ENCODE results near the gene PRPH. TPM values are rescaled to one million over a fixed set of nuclear protein-coding genes. Genes with fewer than 3 reads are reported as not detected.

PRPH gene
- total and polyA plus RNA-seq, 2 of the 4 experiments (the other 2 are of a cell fraction) = not detected

- no peak overlapping the region for H2AFZ ChIP-seq (replicated peaks; ENCODE audit: low read length, poor library complexity)
- CTCF ChIA-PET = no interaction called here
These were observed 6.8 kb downstream of the PRPH start for GRCh38 chr12:49301760-49302159.

More at GRCh38 chr12:49301760-49302159, 6.8 kb downstream of the PRPH start:
- Histone ChIP-seq H2BK120ac (ENCODE audit: low read depth, low read length) (no peak overlapping the region), H2BK5ac (ENCODE audit: low read depth, low read length, poor library complexity, severe bottlenecking) (no peak overlapping the region), H3K4me1 (ENCODE audit: control insufficient read depth, insufficient read depth, low read length) (peaks cover 5% of the 10 kb centered on the region), H3K56ac (ENCODE audit: extremely low read depth, insufficient read depth, low read length) (no peak overlapping the region), H3K79me1 (ENCODE audit: low read depth in 1 of 2, low read length in 2 of 2) (no peaks in the 10 kb centered on the region), H4K91ac (ENCODE audit: insufficient read depth, low read depth, low read length) (no peak overlapping the region), H2BK20ac (ENCODE audit: low read depth, low read length) (no peak overlapping the region), H3K4me2 (ENCODE audit: low read depth, low read length) (no peak overlapping the region), H3K18ac (ENCODE audit: low read depth, low read length) (no peak overlapping the region), H4K5ac (ENCODE audit: low read depth, low read length) (no peak overlapping the region), H2AK9ac (replicated peaks; ENCODE audit: low read depth, low read length, poor library complexity) (no peak overlapping the region), H3K14ac (replicated peaks; ENCODE audit: low read depth, low read length) (no peak overlapping the region), H4K20me1 (ENCODE audit: insufficient read depth, low read length) (no peaks in the 10 kb centered on the region), H3K9me1 (ENCODE audit: insufficient read depth, low read length) (0 out of 2 replicates have a peak, but pooled peaks cover 4% of the 10 kb centered on the region), H3K23ac (ENCODE audit: low read depth, low read length) (no peak overlapping the region), H3K27me3 (ENCODE audit: control insufficient read depth, insufficient read depth, low read length) (peaks cover 39% of the 10 kb centered on the region), H3K9ac (ENCODE audit: low read depth, low read length) (no peak overlapping the region), H3K9me3 (ENCODE audit: control insufficient read depth, insufficient read depth, low read length) (no peaks in the 10 kb centered on the region; the same call in 1 of the 2 replicates), H3K36me3 (ENCODE audit: control insufficient read depth, insufficient read depth, low read length) (no peaks in the 10 kb centered on the region), H3K4ac (ENCODE audit: low read depth, low read length) (no peak overlapping the region), H4K8ac (ENCODE audit: low read depth in 2 of 2, low read length in 2 of 2) (no peak overlapping the region), H3K27ac (ENCODE audit: insufficient read depth, low read length) (no peak overlapping the region), H2BK15ac (ENCODE audit: low read depth, low read length) (no peak overlapping the region), H2AK5ac (ENCODE audit: low read depth, low read length) (no peak overlapping the region), H3K4me3 (ENCODE audit: insufficient read depth, low read depth, low read length) (no peak overlapping the region)
- no peak for DNase-seq
- intact Hi-C loops (cut with micrococcal nuclease) (no loop called here), in situ Hi-C loops (cut with MboI; ENCODE audit: low sequenced_read_pairs) (no loop called here), dilution Hi-C loops (cut with HindIII; ENCODE audit: low sequenced_read_pairs, unreplicated experiment) (no loop called here)
- TF ChIP-seq, protein P1, sequence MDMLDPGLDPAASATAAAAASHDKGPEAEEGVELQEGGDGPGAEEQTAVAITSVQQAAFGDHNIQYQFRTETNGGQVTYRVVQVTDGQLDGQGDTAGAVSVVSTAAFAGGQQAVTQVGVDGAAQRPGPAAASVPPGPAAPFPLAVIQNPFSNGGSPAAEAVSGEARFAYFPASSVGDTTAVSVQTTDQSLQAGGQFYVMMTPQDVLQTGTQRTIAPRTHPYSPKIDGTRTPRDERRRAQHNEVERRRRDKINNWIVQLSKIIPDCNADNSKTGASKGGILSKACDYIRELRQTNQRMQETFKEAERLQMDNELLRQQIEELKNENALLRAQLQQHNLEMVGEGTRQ (IDR thresholded peaks at IDR 0.05; ENCODE audit: low read depth, low read length) = no peak
- TF ChIP-seq RCOR1 (IDR thresholded peaks at IDR 0.05; ENCODE audit: insufficient replicate concordance, low read length) (no peak), MAFK (IDR thresholded peaks at IDR 0.05; ENCODE audit: low read depth, low read length) (no peak), CTCF (conservative IDR thresholded peaks at IDR 0.05; ENCODE audit: low read depth, low read length) (no peak), BHLHE40 (IDR thresholded peaks at IDR 0.05; ENCODE audit: low read depth, low read length) (no peak)
- no TSS peak for BruUV-seq (replicated peaks)
- ATAC-seq (ENCODE audit: low read depth) = no peak
- POLR2A ChIA-PET (ENCODE audit: unreplicated experiment) = no interaction called here
- whole genome bisulfite sequencing, 2 experiments (ENCODE audit: extremely low coverage in 2 of 2, insufficient read length in 1 of 2) = 62% methylated on average over 3 of the region's 4 CpGs; no CpG with 5 or more reads in 1 of the 2 experiments
